D341Med (cell line): Measurements from ENCODE around the gene B3GNT5.

Experiments
- DNase-seq: peaks from one replicate; pipeline ENCODE4 v3.0.0; 2012; ENCODE audit warnings: low spot score

Gene B3GNT5, protein sequence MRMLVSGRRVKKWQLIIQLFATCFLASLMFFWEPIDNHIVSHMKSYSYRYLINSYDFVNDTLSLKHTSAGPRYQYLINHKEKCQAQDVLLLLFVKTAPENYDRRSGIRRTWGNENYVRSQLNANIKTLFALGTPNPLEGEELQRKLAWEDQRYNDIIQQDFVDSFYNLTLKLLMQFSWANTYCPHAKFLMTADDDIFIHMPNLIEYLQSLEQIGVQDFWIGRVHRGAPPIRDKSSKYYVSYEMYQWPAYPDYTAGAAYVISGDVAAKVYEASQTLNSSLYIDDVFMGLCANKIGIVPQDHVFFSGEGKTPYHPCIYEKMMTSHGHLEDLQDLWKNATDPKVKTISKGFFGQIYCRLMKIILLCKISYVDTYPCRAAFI

DNA sequence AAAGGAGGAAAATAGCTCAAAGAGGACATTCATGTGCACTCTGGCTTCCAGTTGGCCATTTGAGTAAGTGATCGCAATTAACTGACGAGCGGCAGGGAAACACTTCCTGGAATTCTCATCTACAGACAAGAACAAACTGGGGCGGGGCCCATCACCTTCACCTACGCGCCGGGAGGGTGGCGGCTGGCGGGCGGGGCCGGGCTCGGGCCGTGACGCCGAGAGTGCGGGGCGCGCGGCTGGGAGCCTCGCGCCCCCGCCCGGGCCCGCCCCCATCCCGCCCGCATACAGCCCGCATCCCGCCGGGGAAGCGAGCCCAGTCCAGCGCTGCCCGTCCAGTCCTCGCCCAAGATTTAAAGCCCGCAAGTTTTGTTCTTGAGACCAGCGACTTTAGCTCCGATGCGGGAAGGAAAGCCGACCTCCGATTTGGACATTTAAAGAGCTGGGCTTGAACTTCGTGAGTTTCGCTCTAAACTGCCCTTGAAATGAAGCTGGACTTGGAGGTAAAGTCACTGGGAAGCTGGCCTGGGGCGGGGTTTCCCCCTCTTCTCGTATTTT, at the start of gene B3GNT5:
B3GNT5 (plus strand) TSS at position 281 of the 555 bp plus-strand sequence. CDS start 16,546 bp downstream, outside the sequence.
- no peak for DNase-seq

DNA sequence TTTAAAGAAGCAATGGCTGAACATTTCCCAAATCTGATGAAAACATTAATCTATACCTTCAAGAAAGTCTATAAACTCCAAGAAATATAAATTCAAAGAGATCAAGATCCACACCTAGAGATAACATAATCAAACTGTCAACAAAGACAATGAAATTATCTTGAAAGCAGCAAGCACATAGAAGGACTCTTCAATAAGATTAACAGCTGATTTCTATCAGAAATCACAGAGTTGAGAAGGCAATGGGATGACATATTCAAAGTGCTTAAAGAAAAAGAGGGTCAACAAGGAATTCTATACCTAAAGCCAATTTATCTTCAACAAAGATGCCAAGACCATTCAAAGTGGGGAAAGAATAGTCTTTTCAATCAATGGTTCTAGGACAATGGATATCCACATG, 49.4 kb upstream of the B3GNT5 start:
- no peak for DNase-seq

DNA sequence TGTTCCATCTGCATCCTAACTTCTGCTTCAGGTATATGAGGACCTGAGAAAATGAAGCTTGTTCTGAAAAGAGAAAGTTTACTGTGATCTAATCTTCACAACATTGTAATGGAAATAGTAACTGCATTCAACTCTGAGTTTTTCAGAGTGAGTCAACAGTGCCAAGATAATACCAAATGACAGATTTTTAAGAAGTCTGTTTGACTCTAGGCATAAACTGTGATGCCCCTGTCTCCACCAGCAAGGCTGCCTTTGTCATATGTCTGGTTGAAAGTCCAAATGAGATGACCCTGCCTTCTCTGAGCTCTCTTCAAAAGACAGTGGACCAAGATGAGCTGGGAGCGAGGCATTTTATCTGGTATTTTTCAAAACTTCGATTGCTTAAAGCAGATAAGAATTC, 44.8 kb upstream of the B3GNT5 start:
- no peak for DNase-seq

DNA sequence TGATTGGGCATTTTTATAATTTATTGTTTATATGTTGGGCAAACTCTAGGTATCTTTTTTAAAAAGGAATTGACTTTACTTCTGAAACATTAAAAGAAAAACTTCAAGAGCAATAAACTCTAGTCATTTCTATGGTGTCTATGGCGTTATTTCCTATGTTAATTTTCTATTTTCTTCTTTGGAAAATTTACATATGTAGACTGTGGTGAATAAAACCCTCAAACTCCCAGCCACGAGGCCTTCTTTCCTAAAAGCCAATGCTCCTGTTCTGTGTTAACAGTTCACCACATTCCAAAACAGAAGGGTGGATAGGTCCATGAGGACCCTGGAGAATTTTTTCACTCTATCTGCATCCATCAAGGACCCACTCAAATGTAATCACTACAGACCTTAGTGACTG, 44.3 kb upstream of the B3GNT5 start:
- DNase-seq, result no peak

DNA sequence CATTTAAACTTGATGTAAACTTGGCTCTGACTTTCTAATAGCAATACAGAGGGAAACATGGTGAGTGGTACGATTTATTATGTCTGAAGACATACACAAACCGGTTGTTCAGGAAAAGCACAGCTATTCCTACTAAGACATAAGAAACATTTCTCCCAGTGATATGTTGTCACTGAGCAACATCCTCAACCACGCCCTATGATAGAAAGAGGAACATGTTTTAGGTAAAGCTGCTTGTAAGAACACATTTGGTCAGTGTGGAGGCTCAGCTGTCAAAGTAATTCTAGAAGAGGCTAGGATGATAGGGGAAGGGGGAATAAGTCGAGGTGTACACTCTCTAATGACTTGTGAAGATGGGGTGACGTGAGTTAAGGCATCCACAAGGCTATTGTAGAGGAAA, 42.7 kb upstream of the B3GNT5 start:
- no peak for DNase-seq

DNA sequence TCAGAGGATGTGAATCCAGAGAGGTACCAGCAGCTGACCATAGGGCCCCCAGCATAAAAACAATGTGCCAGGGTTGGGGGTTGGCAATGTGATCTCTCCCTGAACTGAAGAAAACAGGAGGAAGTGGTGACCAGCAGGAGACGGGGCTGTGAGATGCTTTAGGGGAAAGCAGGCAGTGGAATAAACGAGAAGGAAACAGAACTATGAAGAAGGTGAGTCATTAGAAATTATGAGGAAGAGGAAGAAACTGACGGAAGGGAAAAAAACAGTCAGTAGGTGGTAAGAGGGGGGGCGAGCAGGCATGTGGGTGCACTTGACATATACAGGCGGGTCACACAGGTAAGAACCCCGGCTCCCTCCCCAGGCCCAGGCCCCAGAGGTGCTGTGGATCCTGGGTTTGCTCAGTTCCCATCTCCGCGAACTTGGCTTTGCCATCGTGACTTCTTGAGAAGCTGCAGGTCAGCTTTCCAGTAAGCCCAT, 42.2 kb upstream of the B3GNT5 start:
- DNase-seq, result no peak

DNA sequence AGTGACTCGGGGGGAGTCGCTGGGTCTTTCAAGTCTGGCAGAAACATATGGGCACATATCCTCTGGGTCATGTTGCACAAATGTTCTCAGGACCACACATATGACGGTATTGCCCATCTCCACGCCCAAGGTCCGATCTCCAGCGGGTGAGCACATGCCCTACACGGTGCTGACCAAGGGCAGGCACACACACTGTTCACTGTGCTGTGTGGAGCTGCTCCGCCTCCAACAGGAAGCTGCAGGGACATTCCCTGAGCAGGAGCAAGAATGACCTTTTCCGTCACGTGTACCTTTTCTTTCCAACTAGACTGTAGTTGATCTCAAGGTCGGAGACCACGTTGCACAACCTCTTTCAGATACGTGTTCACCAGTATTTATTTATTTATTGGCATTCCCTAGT, 41.7 kb upstream of the B3GNT5 start:
- DNase-seq, result no peak

DNA sequence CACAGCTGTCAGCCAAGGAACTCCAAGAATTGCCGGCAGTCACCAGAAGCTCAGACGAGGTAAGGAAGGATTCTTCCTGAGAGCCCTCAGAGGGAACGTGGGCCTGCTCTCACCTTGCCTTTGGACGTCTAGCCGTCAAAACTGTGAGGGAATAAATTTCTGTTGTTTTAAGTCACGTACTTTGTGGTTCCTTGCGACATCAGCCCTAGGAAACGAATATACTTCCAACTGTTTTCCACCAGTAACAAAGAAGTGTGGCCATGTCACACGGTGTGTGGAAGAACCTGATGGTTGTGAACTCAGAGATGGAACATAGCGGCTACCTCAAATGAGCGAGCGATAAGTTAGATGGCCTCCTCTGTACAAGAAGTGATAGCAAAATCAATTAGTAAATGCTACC, 41.0 kb upstream of the B3GNT5 start:
- DNase-seq, result no peak

DNA sequence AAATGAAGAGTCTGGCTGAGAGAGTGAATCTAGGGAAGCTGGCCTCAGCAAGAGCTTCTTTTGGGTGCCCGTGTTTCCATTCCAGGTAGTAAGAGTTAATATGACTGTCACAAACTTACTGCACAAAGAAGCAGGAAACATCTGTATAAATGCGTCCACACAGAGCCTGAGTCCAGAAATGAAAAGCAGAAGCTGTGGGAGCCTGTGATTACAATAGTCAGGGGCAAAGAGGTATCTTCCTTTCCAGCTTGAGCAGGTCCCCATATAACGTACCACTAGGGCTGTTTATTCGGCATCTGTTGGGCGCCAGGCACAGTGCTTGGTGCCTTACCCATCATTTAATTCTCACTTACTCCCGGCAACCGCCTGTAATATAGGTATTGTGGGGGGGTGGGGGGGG, 40.5 kb upstream of the B3GNT5 start:
- no peak for DNase-seq

DNA sequence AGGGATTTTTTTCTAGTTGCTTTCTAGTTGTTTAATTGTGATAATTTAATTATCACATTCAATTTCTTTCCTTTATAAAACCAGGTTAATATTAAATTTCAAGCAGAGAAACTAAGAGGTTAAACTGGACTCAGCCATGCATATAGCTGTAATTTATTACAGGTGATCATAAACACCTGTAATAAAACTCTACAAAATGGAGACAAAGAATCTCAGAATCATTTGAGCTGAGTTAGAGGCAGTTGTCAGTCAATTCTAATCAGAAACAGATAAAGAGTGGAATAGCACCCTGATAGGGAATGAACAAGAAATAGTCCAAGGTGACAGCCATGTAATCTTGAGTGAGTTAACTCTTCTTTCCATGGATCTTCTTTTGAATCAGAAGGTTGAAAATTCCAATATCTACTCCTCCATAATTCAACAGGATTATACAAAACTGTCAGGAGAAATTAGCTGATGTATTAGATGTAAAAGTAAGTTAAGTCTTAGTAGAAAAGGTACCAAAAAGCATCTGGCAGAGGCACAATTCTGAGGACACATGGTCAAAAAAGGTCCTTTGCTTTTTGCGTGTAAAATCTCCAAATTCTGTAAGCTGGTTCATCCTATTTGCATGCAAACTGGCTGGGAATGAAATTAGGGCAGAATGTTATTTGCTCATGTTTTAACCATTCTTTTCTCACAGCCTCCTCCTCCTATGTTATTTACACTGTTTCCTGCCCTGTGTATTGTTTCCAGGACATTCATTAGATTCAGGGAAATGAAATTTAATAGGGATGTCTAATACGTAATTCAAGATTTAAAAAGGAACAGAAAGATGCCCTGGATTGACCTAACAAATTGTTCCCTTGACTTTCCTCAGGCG, 39.4 kb upstream of the B3GNT5 start:
- no peak for DNase-seq

DNA sequence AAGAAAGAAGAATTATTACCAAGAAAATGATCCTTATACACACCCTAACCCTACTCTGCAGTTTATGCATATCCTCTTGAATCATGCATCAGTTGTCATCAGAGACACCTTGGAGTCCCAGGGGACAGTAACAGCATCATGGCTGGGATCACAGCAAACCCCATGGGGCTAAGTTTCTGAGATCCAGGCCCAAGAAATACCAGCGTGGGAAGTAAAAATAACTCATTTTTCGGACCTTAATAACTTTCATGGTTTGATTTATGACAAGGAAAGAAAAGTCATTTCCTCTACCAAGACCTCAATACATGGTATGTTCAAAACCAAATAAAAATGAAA, 38.8 kb upstream of the B3GNT5 start:
- no peak for DNase-seq

DNA sequence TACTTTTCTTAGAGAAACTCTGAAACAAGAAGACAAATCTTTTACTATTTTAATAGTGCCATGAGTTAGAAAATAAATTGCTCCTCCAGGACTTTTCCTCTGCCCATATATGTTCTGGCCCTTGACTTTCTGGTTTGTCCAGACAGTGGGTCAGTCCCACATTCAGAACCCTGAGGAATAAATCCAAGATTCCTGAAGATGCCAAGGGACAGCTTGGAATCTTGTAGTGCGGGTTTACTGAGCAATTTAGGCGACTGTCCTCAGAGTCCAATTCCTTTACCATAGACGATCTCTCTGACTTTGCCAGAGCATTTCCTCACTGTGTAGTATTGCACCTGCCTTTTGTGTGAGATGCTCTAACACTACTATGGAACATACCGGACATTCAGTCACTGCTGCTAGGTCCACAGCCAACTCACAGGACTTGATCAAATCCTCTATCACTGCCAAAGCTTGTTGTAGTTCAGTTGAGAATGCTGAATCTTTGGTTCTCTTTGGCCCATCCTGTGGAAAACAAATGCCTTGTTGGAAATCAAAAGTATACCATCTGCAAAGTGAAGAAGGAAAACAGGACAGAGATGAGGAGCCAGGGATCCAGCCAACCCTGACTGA, 37.4 kb upstream of the B3GNT5 start:
- no peak for DNase-seq

DNA sequence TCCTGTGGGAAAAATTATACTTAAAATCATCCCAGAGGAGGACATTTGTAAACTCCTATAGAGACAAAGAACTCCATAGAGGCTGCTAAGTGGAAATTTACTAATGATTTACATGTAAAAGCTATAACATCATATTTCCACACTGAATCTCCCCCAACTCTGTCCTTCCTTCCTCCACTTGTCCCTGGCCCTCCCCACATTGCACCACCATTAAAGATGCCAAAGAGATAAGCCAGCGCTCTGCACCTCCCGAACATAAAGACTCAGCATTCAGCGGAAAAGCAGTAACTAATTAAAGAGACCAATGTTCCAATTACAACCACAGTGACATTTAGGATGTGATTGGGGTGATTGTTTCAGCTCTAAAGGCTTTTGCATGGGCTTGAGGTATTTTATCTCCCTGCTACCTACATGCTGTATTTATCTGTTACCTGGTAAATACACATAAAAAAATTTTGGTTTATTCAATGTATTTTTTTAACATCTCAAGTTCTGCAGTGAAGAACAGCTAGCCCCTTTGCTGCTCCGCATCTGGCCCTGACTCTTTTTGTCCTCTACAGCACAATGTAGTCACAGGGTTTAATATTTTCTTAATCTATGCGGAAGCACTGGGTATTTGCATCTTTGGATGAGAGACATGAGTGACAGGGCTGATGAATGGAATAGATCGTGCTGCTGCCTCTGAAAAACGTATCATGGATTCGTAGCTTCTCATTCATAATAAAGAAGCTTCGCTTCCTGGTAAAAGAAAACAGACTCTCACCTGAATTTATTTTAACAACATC, 35.3 kb upstream of the B3GNT5 start:
- no peak for DNase-seq

DNA sequence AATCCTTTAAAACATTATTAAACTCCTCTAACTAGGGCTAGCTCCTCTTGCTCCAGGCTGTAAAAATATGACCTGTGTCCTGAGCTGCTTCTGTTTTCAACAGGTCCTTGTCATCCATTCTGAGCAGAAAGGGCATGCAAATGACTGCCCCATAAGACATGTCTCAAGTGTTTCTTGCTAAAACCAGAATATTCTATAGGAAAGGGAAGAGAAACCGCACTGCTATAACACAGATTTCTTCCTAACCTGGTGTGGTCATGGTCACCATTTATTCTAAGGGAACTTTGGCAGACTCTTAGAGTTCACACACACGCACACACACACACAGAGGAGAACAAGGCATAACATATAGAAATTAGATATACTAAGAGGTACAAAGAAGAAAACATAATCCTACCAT, 34.2 kb upstream of the B3GNT5 start:
- no peak for DNase-seq

DNA sequence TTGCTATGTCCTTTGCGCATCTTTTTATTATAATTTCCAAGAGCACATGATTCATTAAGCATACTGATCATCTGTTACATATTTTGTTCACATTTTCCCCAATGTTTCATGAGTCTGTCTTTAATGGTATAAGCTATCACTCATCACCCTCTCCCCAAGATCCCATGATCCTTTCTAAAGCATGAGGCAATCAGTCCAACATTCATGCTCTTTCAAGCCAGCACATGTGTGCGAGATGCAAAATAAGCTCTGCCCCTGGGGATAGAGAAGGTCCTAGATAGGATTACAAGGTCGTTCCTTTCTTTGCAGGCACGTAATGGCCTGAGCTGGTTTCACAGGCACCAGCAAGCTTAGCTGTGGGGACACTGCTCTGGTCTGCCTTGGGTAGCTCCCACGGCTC, 32.2 kb upstream of the B3GNT5 start:
- DNase-seq, result no peak

DNA sequence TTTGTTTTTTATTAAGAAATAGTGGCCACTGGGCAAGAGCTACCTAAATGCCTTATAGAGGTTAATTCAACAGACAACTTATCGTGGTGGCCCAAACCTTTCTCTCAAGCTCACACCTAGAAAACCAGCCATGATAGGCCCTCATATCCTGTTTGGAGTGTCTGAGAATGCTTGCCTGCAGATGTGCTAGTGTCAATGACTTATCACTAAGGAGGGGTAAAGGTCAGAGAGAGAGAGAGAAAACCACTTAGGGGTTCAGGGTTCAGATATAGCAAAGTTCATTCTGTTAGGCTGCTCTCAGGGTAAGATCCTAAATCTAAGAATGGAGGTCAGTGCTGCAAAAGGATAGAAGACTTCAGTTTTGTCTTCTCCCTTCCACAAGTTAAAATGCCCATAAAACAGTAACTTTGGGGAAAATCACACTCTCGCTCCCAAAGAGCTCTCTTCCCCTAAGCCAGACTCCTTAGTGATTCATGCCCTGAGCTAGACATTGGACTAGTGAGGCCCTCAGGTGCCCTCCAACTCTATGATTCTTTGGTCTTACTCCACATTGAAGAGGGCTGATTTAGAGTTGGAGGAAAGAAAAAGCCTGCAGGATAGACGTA, 30.3 kb upstream of the B3GNT5 start:
- no peak for DNase-seq

DNA sequence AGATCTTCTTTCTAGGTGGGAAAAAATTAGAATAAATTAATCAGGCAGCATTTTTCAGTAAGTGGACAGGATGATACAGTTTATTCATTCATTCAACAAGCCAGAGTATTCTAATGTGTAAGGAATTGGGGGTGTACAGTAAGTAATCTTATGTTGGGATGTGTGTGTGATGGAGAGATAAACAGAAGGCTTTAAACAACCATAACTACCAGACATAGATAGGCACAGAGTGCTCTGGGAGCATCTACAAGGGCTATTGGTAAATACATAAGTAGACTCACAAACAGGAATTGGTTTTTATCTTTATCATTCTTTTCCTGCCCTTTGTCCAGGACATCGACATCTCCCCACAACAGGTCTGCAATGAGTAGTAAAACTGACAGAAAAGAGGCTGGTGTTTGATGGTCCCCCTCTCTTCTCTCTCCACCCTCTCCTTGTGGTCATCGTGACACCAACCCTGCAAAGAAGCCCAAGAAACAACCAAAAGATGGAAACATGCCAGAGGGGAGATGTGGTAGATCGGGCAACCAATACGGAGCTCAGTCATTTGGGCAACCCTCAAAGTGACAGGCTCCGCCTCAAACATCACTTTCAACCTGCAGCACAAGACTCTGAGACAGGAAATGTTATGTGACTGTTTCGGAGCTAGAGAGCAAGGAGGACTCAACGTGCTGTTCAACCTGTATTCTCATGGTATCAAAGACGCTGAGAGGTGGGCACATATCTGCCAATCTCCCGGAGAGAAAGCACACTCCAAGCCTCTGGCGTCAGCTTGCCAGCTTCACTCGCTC, 28.7 kb upstream of the B3GNT5 start:
- no peak for DNase-seq

DNA sequence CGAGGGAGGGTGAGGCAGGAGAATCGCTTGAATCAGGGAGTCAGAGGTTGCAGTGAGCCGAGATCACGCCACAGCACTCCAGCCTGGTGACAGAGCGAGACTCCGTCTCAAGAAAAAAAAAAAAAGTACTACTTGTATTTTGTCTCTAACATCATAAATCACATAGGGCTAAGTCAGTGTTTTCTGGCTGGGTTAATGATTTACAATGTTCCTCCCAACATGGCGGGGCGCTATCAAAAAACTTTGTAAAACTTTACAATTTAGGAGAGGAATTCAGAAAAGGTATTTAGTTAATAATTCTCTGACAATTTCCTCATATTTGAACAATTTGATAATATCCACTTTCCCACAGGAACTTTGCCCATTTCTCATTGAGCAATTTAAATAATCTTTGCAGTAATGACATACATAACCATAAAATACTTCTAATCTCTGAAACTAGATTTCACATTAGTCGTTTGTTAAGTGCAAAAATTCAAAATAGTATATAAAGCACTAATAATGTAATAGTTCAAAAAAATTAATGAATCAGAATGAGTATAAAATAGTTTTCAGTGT, 26.6 kb upstream of the B3GNT5 start:
- no peak for DNase-seq

DNA sequence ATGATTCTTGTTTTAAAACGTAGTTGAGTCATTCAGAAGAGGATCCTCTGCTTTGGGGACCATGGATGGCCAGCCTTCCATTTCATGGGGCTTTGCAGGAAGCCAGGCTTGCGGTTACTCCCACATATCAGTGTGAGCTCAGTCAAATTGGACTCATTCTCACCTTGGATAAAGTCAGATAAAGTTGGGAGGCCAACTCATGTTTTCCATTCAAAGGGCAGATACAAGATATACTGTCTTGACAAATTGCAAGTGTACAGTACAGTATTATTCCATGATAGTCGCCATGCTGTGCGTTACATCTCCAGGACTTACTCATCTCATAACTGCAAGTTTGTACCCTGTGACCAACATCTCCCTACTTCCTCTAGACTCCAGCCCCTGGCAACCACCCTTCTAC, 25.5 kb upstream of the B3GNT5 start:
- no peak for DNase-seq

DNA sequence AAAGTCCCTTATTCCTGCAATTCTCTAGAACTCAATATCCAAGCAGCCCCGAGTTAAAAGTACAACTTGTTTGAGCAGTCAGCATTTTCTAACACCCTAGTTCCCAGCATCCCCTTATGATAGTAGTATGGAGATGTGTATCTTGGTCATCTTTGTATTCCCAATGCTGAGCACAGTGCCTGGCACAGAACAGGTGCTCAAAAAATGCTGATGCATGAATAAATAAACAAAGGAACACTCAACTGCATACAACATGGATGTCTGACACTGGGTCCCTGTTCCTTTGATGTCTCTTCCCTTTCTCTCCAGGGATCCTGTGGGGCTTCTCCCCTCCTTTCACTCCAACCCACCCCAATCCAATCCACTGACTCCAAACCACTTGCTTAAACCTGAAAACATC, 23.9 kb upstream of the B3GNT5 start:
- no peak for DNase-seq
